Progenitor cell of endocrine pancreas (in vitro differentiated cells): ENCODE data around the gene FFAR3. TPM values are rescaled to one million over a fixed set of nuclear protein-coding genes. Genes with fewer than 3 reads are reported as not detected.

Experiments
- DNase-seq: peaks from one replicate; pipeline ENCODE4 v3.0.0; 2021; ENCODE audit warnings: low spot score; ENCODE audit not compliant: unreplicated experiment
- H3K27ac Mint-ChIP-seq: 2 replicates; pipeline ENCODE4 v1.8.0; 2021; ENCODE audit warnings: mild to moderate bottlenecking, moderate library complexity, mixed read lengths
- H3K27me3 Mint-ChIP-seq: 2 replicates; pipeline ENCODE4 v1.8.0; 2021; ENCODE audit warnings: mixed read lengths
- H3K36me3 Mint-ChIP-seq: 2 replicates; pipeline ENCODE4 v1.8.0; 2022; ENCODE audit warnings: mixed read lengths; ENCODE audit not compliant: insufficient read depth
- H3K4me1 Mint-ChIP-seq: 2 replicates; pipeline ENCODE4 v1.8.0; 2021; ENCODE audit warnings: low read depth, mixed read lengths
- H3K4me3 Mint-ChIP-seq: 2 replicates; pipeline ENCODE4 v1.8.0; 2021; ENCODE audit warnings: low read depth, mild to moderate bottlenecking, moderate library complexity, mixed read lengths
- H3K9me3 Mint-ChIP-seq: 2 replicates; pipeline ENCODE4 v1.8.0; 2021; ENCODE audit warnings: low read depth, mixed read lengths
- total RNA-seq: library from RNA; stranded (reverse); gene quantifications from 2 replicates; pipeline ENCODE4 v1.2.1, GENCODE V29; 2021
- TF ChIP-seq, protein P1 (sequence below): fragments of 200-600 bp; sonication (generic); IDR thresholded peaks from one replicate; pipeline ENCODE4 v1.5.0; 2021; ENCODE audit warnings: antibody characterized with exemption, mild to moderate bottlenecking; ENCODE audit not compliant: unreplicated experiment

FFAR3 gene
- total RNA-seq, 1 donor from 2014 or later = not detected

- no peak overlapping the region for H3K27ac Mint-ChIP-seq
- H3K9me3 Mint-ChIP-seq = no peaks in the 10 kb centered on the region
- H3K4me3 Mint-ChIP-seq = no peak overlapping the region
- DNase-seq = no peak
- H3K36me3 Mint-ChIP-seq = no peaks in the 10 kb centered on the region
- peaks cover 6% of the 10 kb centered on the region for H3K4me1 Mint-ChIP-seq
- H3K27me3 Mint-ChIP-seq = no peaks in the 10 kb centered on the region
- TF ChIP-seq, protein P1, sequence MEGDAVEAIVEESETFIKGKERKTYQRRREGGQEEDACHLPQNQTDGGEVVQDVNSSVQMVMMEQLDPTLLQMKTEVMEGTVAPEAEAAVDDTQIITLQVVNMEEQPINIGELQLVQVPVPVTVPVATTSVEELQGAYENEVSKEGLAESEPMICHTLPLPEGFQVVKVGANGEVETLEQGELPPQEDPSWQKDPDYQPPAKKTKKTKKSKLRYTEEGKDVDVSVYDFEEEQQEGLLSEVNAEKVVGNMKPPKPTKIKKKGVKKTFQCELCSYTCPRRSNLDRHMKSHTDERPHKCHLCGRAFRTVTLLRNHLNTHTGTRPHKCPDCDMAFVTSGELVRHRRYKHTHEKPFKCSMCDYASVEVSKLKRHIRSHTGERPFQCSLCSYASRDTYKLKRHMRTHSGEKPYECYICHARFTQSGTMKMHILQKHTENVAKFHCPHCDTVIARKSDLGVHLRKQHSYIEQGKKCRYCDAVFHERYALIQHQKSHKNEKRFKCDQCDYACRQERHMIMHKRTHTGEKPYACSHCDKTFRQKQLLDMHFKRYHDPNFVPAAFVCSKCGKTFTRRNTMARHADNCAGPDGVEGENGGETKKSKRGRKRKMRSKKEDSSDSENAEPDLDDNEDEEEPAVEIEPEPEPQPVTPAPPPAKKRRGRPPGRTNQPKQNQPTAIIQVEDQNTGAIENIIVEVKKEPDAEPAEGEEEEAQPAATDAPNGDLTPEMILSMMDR = no peak
These were observed 38.1 kb upstream of the FFAR3 start for GRCh38 chr19:35320065-35320713.

DNA sequence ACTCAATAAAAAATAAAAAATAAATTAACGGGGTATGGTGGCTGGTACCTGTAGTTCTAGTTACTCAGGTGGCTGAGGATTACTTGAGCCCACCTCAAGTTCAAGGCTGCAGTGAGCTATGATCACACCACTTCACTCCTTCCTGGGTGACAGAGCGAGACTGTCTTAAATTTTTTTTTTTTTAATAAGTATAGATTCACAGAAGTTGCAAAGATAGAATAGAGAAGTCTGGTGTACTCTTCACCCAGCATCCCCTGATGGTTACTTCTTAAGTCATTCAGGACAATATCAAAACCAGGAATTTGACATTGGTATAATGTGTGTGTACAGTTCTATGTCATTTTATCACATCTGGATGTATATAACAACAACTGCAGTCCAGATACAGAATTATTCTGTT, 37.0 kb upstream of the FFAR3 start:
- Mint-ChIP-seq H3K9me3 (no peaks in the 10 kb centered on the region), H3K27me3 (peaks cover 4% of the 10 kb centered on the region), H3K27ac (no peak overlapping the region), H3K4me1 (peaks cover 6% of the 10 kb centered on the region), H3K4me3 (no peak overlapping the region), H3K36me3 (no peaks in the 10 kb centered on the region)
- no peak for DNase-seq
- TF ChIP-seq, protein P1 = no peak

DNA sequence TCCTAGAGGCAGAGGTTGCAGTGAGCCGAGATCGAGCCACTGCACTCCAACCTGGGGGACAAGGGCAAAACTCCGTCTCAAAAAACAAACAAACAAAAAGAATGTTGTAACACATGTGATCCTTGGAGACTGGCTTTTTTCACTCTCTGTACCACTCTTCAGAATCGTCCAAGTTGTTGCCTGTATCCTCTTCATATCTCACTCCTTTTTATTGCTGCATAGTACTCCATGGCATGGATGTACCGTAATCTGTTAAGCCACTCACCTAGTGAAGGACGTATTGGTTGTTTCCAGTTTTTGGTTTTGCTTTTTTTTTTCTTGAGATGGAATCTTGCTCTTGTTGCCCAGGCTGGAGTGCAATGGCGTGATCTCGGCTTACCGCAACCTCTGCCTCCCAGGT, 36.2 kb upstream of the FFAR3 start:
- Mint-ChIP-seq H3K4me3 (no peak overlapping the region), H3K27me3 (peaks cover 4% of the 10 kb centered on the region), H3K9me3 (no peaks in the 10 kb centered on the region), H3K4me1 (peaks cover 3% of the 10 kb centered on the region), H3K36me3 (no peaks in the 10 kb centered on the region), H3K27ac (no peak overlapping the region)
- TF ChIP-seq, protein P1 = no peak
- DNase-seq = no peak

- Mint-ChIP-seq H3K36me3 (no peaks in the 10 kb centered on the region), H3K27me3 (peaks cover 11% of the 10 kb centered on the region), H3K4me1 (no peaks in the 10 kb centered on the region), H3K27ac (no peak overlapping the region), H3K9me3 (no peaks in the 10 kb centered on the region), H3K4me3 (no peak overlapping the region)
- TF ChIP-seq, protein P1 = peak; percentile 27
- DNase-seq = no peak
These were observed 30.6 kb upstream of the FFAR3 start for GRCh38 chr19:35327642-35328041.

- H3K4me1 Mint-ChIP-seq = no peaks in the 10 kb centered on the region
- H3K36me3 Mint-ChIP-seq = no peaks in the 10 kb centered on the region
- no peak within 1 kb of the TSS for H3K27ac Mint-ChIP-seq
- no peak for DNase-seq
- peaks cover 11% of the 10 kb centered on the region for H3K27me3 Mint-ChIP-seq
- TF ChIP-seq, protein P1 = no peak
- H3K4me3 Mint-ChIP-seq = no peak within 1 kb of the TSS
- H3K9me3 Mint-ChIP-seq = no peaks in the 10 kb centered on the region
These were observed 29.4 kb upstream of the FFAR3 start, which contains the start of gene CD22 for GRCh38 chr19:35328851-35329285. Gene CD22 (plus strand): TSS chr19:35329187. CDS start chr19:35332041, 2,854 bp downstream.
